GM19395 (cell line): ENCODE results near the gene SERPINB7.
"Not testable (repeated sequence)": the region's sequence is repeated elsewhere in the genome, so short reads cannot be mapped to it uniquely, and the experiment has no call there.

Source experiments
- ATAC-seq: cut with Tn5 transposase; IDR thresholded peaks from one replicate; pipeline ENCODE4 v1.9.1; 2021; ENCODE audit warnings: mild to moderate bottlenecking, moderate library complexity; ENCODE audit not compliant: unreplicated experiment

SERPINB7 gene, protein sequence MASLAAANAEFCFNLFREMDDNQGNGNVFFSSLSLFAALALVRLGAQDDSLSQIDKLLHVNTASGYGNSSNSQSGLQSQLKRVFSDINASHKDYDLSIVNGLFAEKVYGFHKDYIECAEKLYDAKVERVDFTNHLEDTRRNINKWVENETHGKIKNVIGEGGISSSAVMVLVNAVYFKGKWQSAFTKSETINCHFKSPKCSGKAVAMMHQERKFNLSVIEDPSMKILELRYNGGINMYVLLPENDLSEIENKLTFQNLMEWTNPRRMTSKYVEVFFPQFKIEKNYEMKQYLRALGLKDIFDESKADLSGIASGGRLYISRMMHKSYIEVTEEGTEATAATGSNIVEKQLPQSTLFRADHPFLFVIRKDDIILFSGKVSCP

GRCh38 chr18:63775166-63775730 lies at the start of gene SERPINB7:
SERPINB7 (plus strand) TSS chr18:63775418; CDS start chr18:63782373, 6,955 bp downstream.
- ATAC-seq = no peak

- no peak for ATAC-seq
Measured at GRCh38 chr18:63725682-63726480, 49.3 kb upstream of the SERPINB7 start.

GRCh38 chr18:63730773-63731172 lies 44.4 kb upstream of the SERPINB7 start:
- ATAC-seq = no peak

DNA sequence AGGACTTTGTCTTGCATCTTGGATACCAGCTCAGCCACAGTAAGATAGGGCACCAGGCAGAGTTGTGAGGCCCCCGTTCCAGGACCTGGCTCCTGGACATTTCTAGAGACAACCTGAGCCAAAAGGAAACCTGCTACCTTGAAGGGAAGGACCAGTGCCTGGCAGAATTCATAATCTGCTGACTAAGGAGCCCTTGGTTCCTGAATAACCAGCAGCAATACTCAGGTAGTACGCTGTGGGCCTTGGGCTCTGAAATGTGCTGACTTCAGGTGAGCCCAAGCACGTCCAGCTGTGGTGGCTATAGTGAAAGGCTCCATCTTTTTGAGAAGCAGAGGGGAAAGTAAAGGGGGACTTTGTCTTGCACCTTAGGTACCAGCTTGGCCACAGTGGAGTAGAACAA lies 44.0 kb upstream of the SERPINB7 start:
- no peak for ATAC-seq

DNA sequence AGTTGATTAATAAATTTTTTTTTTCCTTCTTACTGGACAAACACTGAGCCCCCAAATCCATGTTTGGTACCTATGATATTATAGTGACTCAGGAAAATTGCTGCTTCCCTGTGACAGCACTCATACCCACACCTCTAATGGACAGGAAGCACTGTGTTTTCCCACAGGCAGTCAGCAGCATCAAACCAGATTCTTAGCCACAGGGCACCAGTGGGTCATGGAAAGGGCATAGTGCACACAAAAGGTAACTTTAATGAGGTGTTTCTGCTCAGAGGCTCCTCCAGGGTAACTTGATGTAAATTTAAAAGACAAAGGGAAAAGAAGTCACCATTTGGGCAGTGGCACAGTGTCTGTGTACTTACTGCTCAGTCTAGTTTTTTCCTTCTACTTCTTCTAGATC lies 38.3 kb upstream of the SERPINB7 start:
- ATAC-seq = no peak

GRCh38 chr18:63741769-63742168 lies 33.4 kb upstream of the SERPINB7 start:
- no peak for ATAC-seq

DNA sequence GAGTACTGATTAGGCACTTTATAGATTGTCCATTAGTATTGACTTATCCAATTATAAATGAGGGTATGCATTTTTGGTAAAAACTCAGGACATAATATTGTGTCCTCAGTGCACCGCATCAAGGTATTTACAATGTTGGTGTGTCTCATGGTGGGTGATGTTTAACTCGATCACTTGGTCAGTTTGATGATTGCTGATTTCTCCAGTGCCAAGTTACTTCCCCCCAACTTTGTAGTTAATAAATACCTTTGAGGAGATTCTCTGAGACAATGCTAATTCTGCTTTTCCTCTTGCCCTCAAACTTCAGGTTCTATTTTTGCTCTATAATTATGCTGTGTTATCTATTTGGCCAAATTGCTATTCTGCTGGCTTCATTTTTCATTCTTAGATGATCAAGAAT lies 28.2 kb upstream of the SERPINB7 start:
- ATAC-seq = no peak

DNA sequence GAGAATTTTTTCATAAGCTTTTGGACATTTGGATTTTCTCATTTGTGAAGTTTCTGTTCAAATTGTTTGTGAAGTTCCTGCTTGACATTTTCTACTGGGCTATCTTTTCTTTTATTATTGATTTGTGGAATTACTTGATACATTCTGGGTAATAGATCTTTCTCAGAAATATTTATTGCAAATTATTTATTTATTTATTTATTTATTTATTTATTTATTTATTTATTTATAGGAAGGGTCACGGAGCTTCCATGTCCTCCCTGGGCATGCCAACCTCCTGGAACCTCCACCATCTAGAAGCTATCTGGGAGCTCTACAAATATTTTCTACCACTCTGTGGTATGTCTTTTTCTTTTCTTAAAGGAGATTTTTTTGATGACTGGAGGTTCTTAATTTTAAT lies 25.7 kb upstream of the SERPINB7 start:
- no peak for ATAC-seq

GRCh38 chr18:63752636-63753035 lies 22.6 kb upstream of the SERPINB7 start:
- ATAC-seq = no peak

DNA sequence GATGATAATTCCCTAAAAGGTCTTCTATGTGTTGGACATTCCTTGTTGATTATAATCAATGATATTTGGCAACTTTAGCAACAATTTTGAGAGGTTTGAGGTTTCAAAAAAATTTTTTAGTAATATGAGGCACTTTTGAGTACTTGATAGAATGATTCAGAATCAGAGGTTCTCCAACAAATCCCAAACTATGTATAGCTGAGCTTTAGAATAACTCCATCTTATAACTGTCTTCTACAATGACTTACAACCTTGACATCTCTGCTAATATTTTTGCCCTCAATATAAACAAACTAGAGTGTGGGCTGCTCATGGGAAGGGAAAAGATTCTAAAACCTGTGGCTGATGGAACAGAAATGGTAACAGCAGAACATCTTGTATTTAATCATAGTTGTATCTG lies 21.5 kb upstream of the SERPINB7 start:
- ATAC-seq = no peak

DNA sequence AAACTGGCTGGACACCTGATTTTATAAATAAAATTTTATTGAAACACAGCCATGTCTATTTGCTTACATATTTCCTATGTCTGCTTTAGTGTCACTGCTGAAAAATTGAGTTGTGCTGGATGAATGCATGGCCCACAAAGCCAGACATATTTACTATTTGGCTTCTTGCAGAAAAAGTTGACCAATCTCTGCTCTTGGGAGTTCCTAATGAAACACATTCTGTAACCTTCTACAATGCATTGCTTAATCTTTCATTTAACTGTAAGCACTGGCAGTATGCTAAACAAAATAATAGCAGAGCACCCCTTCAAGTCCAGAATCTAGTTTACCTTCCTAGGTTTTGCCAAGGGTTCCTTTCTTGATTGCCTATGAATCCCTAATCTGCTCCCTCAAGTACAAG lies 17.7 kb upstream of the SERPINB7 start:
- no peak for ATAC-seq

- no peak for ATAC-seq
Measured at GRCh38 chr18:63758615-63759240, 16.5 kb upstream of the SERPINB7 start.

DNA sequence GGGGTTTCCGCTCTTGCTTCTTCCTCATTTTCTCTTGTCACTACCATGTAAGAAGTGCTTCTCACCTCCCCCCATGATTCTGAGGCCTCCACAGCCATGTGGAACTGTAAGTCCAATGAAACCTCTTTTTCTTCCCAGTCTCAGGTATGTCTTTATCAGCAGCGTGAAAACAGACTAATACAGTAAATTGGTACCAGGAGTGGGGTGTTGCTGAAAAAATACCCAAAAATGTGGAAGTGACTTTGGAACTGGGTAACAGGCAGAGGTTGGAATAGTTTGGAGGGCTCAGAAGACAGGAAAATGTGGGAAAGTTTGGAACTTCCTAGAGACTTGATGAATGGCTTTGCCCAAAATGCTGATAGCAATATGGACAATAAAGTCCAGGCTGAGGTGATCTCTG lies 15.4 kb upstream of the SERPINB7 start:
- not testable (repeated sequence) for ATAC-seq

DNA sequence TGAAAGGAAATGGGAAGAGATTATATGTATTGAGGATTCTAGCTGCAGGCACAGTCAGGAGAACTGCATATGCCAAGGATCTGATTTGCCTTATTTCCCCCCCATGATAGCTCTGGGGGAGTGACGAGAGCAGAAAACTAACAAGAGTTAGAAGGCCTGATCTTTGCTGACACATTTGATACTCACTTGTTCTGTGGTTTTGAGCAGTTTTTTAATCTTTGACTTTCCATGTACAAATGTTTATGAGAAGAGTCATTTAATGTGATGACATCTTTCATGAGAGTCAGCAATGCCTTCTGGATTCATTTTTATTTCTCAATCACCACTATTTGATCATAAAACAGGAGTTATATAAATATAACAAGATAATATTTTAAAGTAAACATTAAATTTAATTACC lies 12.7 kb upstream of the SERPINB7 start:
- no peak for ATAC-seq

GRCh38 chr18:63763831-63764600 lies 11.2 kb upstream of the SERPINB7 start:
- no peak for ATAC-seq

GRCh38 chr18:63765837-63766236 lies 9.4 kb upstream of the SERPINB7 start:
- ATAC-seq = no peak

- ATAC-seq = no peak
Measured at GRCh38 chr18:63773551-63773950, 1.7 kb upstream of the SERPINB7 start.

- ATAC-seq = no peak
Measured at GRCh38 chr18:63774511-63774910, 707 bp upstream of the SERPINB7 start.

DNA sequence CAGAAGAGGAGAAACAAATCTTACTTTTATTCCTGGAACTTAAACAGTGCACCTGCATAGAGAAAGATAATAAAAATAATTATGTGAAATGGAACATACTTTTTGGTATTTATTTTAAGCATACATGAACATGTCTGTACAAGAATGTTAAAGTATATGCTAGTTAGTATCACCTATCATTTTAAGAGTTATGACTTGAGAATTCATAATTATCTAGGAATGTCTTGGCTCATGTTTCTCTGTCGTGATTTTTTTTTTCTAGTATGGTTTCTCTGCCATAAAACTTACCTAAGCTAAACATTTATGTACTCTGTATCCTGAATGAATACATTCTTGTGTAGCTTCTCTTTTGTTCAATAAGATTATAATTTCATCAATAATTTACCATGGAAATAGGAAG lies 4.2 kb downstream of the SERPINB7 start:
- no peak for ATAC-seq

GRCh38 chr18:63783394-63783793 lies 8.2 kb downstream of the SERPINB7 start:
- no peak for ATAC-seq
